ENCODE results near the gene SACM1L. TPM values are rescaled to one million over a fixed set of nuclear protein-coding genes. Genes with fewer than 3 reads are reported as not detected.

The SACM1L gene
- total RNA-seq, 2 donors from 2014 or later, result 149 to 161 TPM

DNA sequence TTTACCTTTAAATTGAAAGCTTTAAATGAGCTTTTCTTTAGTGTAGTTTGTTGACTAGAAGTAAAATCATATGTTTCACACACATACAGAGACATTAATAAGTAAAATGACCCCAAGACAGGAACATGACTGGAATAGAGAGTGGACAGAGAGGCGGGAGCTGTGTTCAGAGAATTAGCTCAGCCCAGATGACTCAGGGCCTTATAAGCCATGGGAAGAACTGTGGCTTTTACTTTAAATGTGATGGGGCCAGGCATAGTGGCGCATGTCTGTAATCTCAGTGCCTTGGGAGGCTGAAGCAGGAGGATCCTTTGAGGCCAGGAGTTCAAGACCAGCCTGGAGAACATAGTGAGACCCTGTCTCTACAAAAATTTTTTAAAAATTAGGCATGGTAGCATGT is 26.7 kb downstream of the SACM1L start:
- H3K4me1 Mint-ChIP-seq, result peaks cover 14% of the 10 kb centered on the region
- no peak for TF ChIP-seq CTCF (conservative IDR thresholded peaks at IDR 0.05)
- WGBS, 2 experiments (ENCODE audit: insufficient coverage in 1 of 2, insufficient read length in 1 of 2), result 94 to 96% methylated on average over 2 of the region's 2 CpGs
- DNase-seq, result no peak
- H3K4me1 ChIP-seq (ENCODE audit: control insufficient read depth, insufficient read depth, low read length), result peaks cover 4% of the 10 kb centered on the region
- no peaks in the 10 kb centered on the region for H3K9me3 Mint-ChIP-seq
- H3K36me3 ChIP-seq (ENCODE audit: control insufficient read depth, insufficient read depth, low read length), result peaks cover 98% of the 10 kb centered on the region
- H3K27ac ChIP-seq (ENCODE audit: low read depth, low read length), result no peak overlapping the region
- H3K27me3 ChIP-seq (ENCODE audit: control insufficient read depth, insufficient read depth, low read length, poor library complexity, severe bottlenecking), result no peaks in the 10 kb centered on the region
- H3K9ac ChIP-seq (ENCODE audit: extremely low read depth, low read length, poor library complexity, severe bottlenecking), result no peak overlapping the region
- no peaks in the 10 kb centered on the region for H3K9me3 ChIP-seq (ENCODE audit: control insufficient read depth, low read length)
- H3K27ac Mint-ChIP-seq, result peak overlapping the region; percentile 78
- no peak overlapping the region for H3K4me3 ChIP-seq (ENCODE audit: low read length)
- no peak overlapping the region for H3K4me3 Mint-ChIP-seq
- H3K36me3 Mint-ChIP-seq (ENCODE audit: low read depth), result peaks cover 70% of the 10 kb centered on the region
- no peaks in the 10 kb centered on the region for H3K27me3 Mint-ChIP-seq (ENCODE audit: insufficient read depth)

DNA sequence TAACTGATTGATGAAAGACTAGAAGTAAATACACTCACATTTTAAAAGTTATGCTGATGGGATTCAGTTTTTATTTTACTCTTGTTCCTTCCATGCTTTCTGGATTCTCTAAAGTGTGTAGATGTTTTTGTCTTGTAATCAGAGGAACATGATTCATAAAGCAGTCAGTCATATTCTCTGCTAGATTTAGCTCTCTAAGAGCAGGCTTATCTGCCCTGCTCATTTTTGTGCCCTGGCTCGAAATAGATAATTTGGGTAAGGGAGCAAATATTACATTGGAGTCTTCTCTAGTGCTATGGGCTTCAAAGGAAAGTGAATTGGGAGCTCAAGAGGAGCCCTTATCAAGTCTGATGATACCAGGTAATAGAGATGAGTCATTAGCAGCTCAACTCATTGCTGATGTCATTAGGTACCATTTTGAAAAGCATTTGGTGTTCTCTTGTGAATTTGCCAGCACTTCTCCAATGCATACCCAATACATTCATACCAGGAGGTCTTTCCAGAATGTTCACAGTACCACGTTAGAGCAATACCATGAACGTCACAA is 27.7 kb downstream of the SACM1L start:
- 76 to 80% methylated on average over 3 of the region's 3 CpGs for WGBS, 2 experiments (ENCODE audit: insufficient coverage in 1 of 2, insufficient read length in 1 of 2)
- H3K4me1 Mint-ChIP-seq, result peaks cover 9% of the 10 kb centered on the region
- no peaks in the 10 kb centered on the region for H3K9me3 Mint-ChIP-seq
- no peak overlapping the region for H3K4me3 ChIP-seq (ENCODE audit: low read length)
- H3K27ac ChIP-seq (ENCODE audit: low read depth, low read length), result no peak overlapping the region
- no peak overlapping the region for H3K9ac ChIP-seq (ENCODE audit: extremely low read depth, low read length, poor library complexity, severe bottlenecking)
- H3K27me3 Mint-ChIP-seq (ENCODE audit: insufficient read depth), result no peaks in the 10 kb centered on the region
- H3K36me3 ChIP-seq (ENCODE audit: control insufficient read depth, insufficient read depth, low read length), result peaks cover 97% of the 10 kb centered on the region
- no peaks in the 10 kb centered on the region for H3K9me3 ChIP-seq (ENCODE audit: control insufficient read depth, low read length)
- DNase-seq, result no peak
- H3K36me3 Mint-ChIP-seq (ENCODE audit: low read depth), result peaks cover 62% of the 10 kb centered on the region
- no peak for TF ChIP-seq CTCF (conservative IDR thresholded peaks at IDR 0.05)
- H3K27ac Mint-ChIP-seq, result no peak overlapping the region
- no peaks in the 10 kb centered on the region for H3K27me3 ChIP-seq (ENCODE audit: control insufficient read depth, insufficient read depth, low read length, poor library complexity, severe bottlenecking)
- no peak overlapping the region for H3K4me3 Mint-ChIP-seq
- peaks cover 4% of the 10 kb centered on the region for H3K4me1 ChIP-seq (ENCODE audit: control insufficient read depth, insufficient read depth, low read length)

DNA sequence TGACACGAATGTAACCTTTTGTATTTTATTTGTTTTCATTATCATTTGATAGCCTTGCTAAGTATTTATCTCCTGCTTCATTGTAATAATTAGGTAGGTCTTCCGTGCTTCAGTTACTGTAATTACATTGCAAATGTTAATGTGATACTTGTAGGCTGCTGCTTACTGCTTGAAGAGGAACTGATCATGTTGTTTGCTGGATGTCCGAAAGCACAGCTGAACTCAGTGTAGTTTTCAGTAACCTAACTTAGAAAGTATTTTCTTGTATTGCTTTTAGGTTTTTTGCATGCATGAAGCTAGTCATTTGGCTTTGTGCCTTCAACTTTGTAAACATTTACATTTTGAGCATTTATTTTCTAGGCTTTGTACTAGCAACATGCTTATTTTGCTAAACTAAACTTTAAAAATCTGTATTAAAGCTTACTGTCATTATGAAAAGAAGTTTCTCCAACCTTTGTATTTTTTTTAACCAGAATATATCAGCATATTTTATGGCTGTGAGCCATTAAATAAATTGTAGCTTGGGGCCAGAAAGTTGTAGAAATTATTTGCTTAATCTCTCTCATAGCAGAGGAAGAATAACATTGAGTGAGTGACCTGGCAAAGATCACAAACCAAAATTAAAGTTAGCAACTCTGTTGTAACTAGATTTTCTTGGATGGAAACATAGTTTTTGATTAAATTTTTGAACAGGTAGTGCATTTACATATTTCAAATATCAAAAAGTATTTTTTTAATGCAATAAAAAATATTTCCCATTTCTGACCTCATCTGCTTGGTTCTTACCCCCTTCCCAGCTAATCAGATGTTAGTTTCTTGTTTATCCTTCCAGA is 30.7 kb downstream of the SACM1L start:
- no peak for DNase-seq
- no peak overlapping the region for H3K27ac Mint-ChIP-seq
- no peak overlapping the region for H3K27ac ChIP-seq (ENCODE audit: low read depth, low read length)

More for the DNA sequence above, 30.7 kb downstream of the SACM1L start:
- WGBS, 2 experiments (ENCODE audit: insufficient coverage in 1 of 2, insufficient read length in 1 of 2), result 90 to 97% methylated on average over 2 to 3 of the region's 3 CpGs
- Histone ChIP-seq H3K36me3 (ENCODE audit: control insufficient read depth, insufficient read depth, low read length) (peaks cover 97% of the 10 kb centered on the region), H3K9ac (ENCODE audit: extremely low read depth, low read length, poor library complexity, severe bottlenecking) (no peak overlapping the region), H3K4me3 (ENCODE audit: low read length) (no peak overlapping the region), H3K27me3 (ENCODE audit: control insufficient read depth, insufficient read depth, low read length, poor library complexity, severe bottlenecking) (no peaks in the 10 kb centered on the region), H3K9me3 (ENCODE audit: control insufficient read depth, low read length) (no peaks in the 10 kb centered on the region), H3K4me1 (ENCODE audit: control insufficient read depth, insufficient read depth, low read length) (no peaks in the 10 kb centered on the region)
- Mint-ChIP-seq H3K36me3 (ENCODE audit: low read depth) (peaks cover 74% of the 10 kb centered on the region), H3K27me3 (ENCODE audit: insufficient read depth) (no peaks in the 10 kb centered on the region), H3K9me3 (no peaks in the 10 kb centered on the region), H3K4me3 (no peak overlapping the region), H3K4me1 (peaks cover 3% of the 10 kb centered on the region)
- TF ChIP-seq CTCF (conservative IDR thresholded peaks at IDR 0.05), result no peak

All from endodermal cell (in vitro differentiated cells).